GM15510 (cell line): ENCODE measurements around the gene LAMA3.

Source experiments
- POLR2A ChIP-seq: IDR thresholded peaks from 3 replicates; pipeline ENCODE4 v1.6.1; 2011; ENCODE audit warnings: borderline replicate concordance; ENCODE audit not compliant: insufficient read length; ENCODE audit errors: extremely low read depth

The LAMA3 gene

DNA sequence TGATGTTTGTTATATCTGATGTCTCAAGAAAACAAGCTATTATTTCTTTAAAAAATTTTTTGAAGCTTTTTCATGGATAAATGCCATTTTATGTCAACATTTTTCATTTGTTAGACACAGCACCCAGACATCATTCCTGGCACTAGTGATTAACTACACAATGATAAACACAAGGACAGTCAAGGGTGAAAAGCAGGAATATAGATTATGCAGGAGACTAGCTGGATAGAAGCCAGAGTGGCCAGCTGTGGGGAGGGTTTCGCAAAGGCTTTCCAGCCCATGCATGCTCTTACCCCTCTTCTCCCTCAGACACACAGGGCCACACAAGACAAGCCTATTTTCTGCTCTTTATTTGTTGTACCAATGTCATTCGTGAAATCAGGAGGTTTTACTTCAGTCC lies 198.2 kb downstream of the LAMA3 start:
- TF ChIP-seq POLR2A: no peak

DNA sequence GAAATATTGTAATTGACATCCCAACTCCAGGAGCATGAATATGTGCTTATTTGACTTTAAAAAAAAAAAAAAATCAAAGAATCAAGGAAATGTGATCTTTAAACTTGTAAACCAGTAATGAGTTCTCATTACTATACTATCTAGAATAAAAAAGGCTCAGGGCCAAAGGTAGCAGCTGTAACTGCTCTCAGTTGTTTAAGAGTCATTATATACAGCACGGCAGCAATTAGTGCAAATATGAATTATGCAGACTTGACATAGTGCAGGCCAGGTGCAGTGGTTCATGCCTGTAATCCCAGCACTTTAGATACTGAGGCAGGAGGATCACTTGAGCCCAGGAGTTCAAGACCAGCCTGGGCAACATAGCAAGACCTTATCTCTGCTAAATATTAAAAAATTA lies 199.6 kb downstream of the LAMA3 start:
- no peak for TF ChIP-seq POLR2A

DNA sequence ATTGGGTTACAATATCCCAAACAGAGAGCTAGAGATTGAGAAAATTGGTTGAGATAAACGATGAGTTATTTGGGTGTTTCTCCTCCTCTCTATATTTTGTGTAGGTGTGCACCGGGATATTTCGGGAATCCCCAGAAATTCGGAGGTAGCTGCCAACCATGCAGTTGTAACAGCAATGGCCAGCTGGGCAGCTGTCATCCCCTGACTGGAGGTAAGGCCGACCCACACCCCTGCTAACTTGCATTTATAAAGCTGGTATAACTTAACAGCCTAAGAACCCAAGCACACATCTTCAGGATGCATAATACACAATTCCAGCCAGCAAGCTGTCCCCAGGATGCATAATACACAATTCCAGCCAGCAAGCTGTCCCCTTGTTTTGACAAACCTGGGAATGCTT lies 200.7 kb downstream of the LAMA3 start:
- no peak for TF ChIP-seq POLR2A

DNA sequence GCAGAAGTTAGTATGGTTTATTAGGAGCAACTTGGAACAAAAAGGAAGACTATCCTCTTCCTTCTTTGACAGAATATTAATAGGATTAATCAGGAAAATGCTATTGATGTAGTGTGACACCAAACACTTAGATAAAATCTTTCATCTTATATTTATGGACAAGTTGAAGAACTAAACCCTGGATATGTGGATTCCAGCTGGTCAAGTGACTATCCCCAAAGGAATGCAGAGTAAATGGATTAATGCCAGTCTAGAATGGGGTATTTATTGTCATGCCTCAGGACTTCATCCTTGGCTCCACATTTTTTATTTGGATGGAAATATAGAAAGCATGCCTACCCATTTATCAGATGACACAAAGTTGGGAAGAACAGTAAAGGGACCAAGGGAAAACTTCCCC lies 201.3 kb downstream of the LAMA3 start:
- TF ChIP-seq POLR2A: no peak

DNA sequence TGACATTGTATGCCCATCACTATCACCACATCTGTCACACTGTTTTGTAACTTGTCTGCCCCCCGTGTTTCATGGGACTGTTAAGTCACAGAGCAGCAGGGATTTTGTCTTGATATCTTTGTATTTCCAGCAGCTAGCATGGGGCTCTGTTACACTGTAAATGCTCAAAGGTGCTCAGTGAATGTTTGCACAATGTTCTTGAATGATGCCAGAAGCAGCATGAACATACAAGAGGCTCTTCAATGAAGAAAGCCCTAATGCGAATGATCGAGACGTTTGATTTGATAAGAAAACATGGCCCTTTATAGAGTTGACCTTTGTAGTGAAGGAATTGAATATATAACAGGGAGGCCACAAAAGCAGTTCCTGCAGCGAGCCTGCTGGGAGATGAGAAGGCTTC lies 204.4 kb downstream of the LAMA3 start:
- no peak for TF ChIP-seq POLR2A

DNA sequence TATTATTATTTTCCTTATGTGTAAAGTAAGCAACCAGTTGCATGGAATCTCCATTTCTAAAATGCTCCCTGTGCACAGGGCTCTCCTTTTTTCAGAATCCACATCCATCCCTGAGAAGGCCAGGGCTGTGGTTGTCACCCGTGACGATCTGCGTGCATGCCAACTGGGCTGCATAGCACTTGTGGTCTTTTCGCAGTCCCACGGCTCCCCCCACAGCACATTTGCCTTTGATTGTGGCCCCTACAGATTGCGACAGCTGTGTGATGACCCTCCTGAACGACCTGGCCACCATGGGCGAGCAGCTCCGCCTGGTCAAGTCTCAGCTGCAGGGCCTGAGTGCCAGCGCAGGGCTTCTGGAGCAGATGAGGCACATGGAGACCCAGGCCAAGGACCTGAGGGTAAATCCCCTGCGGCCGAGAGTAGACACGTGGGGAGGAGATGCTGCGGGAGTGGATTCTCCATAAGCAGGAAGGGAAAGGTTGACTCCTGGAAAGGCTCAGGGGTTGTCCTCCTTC lies 205.5 kb downstream of the LAMA3 start:
- TF ChIP-seq POLR2A: no peak

DNA sequence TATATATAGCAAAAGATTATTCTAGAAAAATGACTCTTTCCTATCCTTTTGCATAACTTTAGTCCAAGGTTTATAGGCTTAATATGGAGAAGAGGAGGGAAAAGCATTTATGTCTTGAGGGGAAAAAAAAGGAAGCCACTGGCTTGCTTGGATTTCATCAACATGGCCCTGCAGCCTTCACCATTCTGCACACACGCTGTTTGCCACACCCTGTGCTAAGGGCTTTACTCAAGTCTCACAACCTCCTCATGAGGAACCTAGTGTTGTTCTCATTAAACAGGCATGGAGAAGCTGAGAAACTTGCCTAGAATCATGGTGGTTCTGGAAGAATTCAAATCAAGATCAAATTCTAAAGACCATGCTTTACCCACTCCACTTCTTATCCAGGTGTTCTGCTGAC lies 208.0 kb downstream of the LAMA3 start:
- TF ChIP-seq POLR2A: no peak

DNA sequence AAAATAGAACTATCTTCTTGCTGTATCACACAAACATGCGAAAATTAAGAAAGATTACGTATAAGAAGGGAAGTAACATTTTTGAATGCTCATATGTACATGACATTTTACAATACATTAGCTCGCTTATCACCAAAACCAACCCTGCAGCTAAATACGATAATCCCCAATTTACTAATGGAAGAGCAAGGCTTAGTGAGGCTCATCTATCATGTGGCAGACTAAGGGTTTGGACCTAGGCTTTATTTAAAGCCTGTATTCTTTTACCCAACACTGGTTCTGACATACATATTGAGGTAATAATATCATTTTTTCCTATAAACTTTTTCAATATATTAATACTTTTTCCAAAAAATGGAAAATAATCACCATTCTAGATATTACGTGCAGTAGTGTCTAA lies 208.5 kb downstream of the LAMA3 start:
- no peak for TF ChIP-seq POLR2A

DNA sequence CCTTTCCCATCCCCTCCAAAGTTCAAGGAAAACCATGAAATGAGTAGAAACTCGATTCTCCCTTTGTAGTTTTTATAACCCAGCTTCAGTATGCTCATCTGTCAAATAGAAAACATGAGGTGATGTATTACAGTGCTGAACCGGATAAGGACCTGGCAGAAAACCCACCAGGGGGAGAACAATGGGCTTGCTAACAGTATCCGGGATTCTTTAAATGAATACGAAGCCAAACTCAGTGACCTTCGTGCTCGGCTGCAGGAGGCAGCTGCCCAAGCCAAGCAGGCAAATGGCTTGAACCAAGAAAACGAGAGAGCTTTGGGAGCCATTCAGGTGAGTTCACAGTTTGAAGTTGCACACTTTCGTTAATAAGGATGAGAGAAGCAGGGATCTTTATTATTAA lies 211.7 kb downstream of the LAMA3 start:
- TF ChIP-seq POLR2A: no peak

DNA sequence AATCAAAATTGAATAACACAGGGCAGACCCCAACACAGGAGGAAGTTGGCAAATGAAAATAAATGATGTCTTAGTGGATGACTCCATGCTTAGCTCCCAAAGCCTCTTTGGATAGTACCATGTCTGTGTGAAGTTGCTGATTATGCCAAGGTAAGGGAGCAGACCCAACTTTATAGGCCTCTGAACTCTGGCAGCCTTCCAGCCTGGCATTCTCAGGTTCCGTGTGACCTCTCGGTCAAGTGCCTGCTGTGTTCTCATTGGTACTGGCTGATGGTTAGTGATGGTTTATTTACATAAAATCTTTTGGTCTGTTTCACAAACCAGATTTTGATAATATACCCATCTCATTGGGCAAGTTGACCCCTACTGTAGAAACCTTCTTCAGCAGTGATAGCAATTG lies 213.1 kb downstream of the LAMA3 start:
- no peak for TF ChIP-seq POLR2A

DNA sequence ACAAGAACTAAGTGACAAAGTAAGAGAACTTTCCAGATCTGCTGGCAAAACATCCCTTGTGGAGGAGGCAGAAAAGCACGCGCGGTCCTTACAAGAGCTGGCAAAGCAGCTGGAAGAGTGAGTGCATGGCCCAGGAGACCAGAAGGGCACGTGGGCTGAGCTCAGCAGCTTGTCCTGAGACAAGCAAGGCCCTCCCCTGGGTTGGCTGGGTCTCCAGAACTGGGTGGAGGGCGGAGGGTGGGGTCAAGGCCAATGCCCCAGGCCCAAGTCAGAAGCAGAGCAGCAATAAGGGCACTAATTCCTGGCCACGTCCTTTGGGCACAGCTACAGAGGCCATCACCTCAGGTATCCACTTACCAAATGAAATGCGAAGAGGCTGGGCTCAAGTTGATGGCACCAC lies 214.7 kb downstream of the LAMA3 start:
- no peak for TF ChIP-seq POLR2A

DNA sequence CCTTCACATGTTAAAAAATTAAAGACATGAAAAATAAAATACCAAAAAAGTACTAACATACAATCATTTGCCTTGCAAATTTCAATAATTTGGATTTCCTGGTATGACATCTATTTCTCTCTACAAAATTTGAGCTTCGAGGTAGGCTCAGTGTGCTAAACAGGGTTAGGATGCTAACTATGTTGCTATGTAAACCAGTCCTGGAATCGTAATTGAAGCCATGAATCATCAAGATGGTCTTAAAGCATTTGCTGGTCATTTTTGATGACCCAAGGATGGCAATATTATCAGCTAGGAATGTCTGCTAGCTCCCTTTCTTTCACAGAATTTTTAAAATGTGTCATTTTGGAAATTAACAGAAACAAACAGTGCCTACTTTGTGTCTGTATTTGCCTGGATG lies 217.4 kb downstream of the LAMA3 start:
- no peak for TF ChIP-seq POLR2A

DNA sequence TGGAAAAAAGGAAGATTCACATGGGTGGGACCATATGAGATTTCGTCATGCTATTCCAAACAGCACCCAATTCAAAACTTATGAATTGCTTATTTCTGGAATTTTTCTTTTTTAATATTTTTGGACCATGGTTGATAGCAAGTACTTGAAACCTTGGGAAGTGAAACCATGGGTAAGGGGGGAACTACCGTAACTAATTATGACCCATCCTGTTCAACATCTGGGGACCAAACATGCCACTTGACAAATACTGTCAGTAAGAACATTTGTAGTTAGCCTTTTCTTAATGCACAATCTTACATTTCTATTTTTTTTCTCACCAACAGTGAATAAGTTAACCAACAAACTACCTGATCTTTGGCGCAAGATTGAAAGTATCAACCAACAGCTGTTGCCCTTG lies 219.6 kb downstream of the LAMA3 start:
- no peak for TF ChIP-seq POLR2A

DNA sequence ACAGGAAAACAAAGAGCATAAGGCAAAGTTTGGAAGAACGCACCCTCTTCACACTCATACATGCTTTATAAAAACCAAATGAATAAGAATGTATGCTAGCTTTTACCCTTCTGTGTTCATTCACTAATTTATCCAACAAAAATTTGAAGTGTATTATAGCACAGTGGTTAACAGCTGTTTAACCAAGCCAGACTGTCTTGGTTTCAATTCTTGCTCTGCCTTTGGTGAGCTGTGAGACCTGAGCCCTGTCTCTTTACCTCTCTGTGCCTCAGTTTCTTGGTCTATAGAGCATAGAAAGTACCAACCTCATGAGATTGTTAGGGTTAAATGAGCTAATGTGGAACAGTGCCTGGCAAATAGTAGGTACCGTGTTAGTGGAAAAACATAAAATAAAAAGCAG lies 220.8 kb downstream of the LAMA3 start:
- TF ChIP-seq POLR2A: no peak

DNA sequence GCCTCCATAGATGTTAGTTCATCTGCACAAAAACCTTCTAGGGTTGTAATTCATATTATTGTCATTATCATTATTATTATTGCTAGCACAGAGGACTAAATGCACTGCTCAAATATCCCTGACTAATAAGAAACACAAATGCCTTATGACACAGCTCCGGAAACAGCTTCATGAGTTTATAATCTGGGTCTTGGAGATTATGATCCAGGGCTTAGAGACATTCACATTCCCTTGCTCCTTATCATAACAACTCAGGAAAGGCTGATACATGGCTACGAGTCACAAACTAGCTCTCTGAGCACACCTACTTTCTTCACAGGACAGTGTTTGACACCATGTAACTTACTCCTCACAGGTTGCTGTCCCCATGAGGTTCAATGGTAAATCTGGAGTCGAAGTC lies 223.1 kb downstream of the LAMA3 start:
- no peak for TF ChIP-seq POLR2A

DNA sequence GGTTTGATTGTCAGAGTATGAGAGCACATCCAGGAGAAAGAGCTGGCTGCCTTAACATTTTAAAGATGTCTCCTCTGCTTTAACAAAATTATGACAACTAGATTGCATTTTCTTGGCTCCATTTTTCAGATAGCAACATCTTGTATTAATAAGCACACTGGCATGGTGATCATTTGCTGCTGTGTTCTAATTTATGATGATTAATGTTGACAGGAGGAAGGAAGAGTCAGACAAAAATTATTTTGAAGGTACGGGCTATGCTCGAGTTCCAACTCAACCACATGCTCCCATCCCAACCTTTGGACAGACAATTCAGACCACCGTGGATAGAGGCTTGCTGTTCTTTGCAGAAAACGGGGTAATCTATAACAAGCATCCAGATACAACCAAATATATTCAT lies 227.1 kb downstream of the LAMA3 start:
- no peak for TF ChIP-seq POLR2A

DNA sequence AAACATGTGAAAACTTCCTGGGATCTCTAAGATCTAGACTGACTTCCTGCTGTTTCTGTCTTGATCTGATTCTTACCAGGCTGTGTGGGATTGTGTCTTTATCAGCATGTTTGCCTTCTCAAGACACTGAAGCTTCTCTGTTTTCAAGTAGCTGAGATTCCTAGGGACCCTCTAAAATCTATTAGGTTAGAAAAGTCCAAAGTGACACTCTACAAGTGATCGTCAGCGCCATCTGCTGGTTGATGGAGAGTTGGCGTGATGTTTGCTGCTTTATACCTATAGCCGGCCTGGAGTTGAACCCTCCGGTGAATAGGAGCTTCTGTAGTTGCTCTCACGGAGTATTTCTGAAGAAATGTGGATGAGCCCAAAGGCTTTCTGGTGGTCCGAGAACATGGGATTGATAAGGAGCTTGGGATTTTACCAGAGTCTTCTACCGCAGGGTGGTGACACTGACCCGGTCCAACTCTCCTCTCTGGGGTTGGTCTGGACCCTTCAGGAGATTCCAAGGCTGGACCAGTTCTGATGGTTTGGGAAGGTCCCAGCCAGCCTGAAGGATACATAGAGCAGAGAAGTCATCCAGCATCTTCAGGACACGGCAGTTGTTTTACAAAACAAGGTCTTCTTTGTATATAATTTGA lies 229.3 kb downstream of the LAMA3 start:
- no peak for TF ChIP-seq POLR2A
